ENCODE data around the gene MRPS21.

MRPS21 gene

DNA sequence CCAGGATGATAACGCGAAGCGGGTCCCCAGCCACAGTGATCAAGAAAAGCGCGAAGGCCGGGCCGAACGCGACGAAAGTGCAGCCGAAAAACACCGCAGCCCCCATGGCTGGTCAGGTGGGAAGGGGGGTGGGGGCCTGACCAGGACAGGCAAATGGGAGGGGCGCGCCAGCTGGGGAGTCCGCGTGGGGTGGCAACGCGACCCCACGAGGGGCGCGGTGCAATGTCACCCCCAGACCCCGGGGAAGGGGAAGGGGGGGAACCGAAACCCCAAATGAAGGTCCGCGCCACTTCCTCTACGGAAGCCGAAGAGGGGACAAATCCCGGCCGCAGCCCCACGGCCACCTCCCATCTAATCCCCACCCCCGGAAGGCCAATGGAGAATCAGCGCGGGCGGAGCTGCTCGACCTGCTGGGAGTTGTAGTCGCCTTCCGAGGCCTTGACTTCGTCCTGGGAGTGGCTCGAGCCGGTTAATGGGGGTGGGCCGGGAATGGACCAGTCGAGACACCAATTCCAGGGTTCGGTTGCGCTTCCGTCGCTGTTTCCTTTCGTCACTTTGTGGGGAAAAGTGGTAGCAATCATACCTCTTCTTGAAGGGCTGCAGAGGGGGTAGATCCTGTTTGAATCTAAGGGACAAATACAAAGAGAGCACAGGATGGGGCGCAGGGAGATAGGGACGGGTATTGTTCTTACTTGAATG, 24.8 kb upstream of the MRPS21 start, which contains the start of gene APH1A:
Gene APH1A, minus strand, starts transcription at position 312 of the 699 bp plus-strand sequence. Its CDS starts 206 bp downstream, at position 106.
- TF ChIP-seq, protein P1, sequence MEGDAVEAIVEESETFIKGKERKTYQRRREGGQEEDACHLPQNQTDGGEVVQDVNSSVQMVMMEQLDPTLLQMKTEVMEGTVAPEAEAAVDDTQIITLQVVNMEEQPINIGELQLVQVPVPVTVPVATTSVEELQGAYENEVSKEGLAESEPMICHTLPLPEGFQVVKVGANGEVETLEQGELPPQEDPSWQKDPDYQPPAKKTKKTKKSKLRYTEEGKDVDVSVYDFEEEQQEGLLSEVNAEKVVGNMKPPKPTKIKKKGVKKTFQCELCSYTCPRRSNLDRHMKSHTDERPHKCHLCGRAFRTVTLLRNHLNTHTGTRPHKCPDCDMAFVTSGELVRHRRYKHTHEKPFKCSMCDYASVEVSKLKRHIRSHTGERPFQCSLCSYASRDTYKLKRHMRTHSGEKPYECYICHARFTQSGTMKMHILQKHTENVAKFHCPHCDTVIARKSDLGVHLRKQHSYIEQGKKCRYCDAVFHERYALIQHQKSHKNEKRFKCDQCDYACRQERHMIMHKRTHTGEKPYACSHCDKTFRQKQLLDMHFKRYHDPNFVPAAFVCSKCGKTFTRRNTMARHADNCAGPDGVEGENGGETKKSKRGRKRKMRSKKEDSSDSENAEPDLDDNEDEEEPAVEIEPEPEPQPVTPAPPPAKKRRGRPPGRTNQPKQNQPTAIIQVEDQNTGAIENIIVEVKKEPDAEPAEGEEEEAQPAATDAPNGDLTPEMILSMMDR (IDR thresholded peaks at IDR 0.05; ENCODE audit: insufficient read depth, missing control alignments) = no peak
- peak; percentile 100 for DNase-seq (ENCODE audit: insufficient read length, low spot score)
- FAIRE-seq = no peak

GRCh38 chr1:150269451-150269850, 24.2 kb upstream of the MRPS21 start:
- FAIRE-seq (no peak), DNase-seq (ENCODE audit: insufficient read length, low spot score) (no peak)
- TF ChIP-seq, protein P1 (IDR thresholded peaks at IDR 0.05; ENCODE audit: insufficient read depth, missing control alignments) = no peak

DNA sequence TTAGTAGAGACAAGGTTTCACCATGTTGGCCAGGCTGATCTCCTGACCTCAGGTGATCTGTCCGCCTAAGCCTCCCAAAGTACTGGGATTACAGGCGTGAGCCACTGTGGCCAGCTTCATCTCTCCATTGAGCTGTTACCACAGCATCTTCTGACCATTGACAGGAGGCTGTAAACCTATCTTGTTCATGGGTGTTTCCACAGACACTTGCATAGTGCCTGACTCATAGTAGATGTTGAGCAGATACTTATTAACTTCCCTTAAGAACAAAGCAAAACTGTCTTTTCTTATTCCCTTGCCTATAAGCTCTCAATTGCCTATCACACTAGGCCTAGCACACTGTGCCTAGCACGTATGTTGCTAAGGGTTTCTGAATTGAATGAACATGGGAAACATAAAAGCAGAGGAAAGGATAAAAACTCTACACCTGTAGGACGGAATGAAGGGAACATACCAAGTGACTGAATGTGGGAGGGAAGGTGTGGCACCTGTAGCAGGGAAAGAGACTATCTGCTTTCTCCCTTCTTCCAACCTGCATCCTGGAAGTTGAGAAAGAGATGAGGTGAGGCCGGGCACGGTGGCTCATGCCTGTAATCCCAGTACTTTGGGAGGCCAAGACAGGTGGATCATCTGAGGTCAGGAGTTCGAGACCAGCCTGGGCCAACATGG, 22.2 kb upstream of the MRPS21 start:
- TF ChIP-seq, protein P1 (IDR thresholded peaks at IDR 0.05; ENCODE audit: insufficient read depth, missing control alignments) = no peak
- no peak for DNase-seq (ENCODE audit: insufficient read length, low spot score)
- FAIRE-seq = no peak

DNA sequence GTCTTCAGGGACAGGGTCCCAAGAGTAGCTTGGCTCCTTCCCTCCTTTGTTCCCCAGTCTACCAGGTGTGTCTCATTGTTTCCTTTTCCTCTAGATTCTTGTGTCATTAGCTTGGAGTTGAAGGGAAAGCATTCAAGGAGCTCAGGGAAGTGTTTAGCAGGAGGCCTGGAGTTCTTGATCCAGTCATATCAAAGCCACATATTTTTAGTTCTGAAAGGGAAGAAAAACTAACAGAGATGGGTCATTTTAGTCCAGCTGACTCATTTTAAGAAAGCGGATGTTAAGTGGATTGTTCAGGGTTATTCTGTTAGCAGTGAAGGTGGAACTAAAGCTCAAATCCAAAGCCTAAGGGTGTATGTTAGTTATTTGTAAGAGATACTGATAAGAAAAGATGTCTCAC, 20.4 kb upstream of the MRPS21 start:
- FAIRE-seq = no peak
- no peak for DNase-seq (ENCODE audit: insufficient read length, low spot score)
- TF ChIP-seq, protein P1 (IDR thresholded peaks at IDR 0.05; ENCODE audit: insufficient read depth, missing control alignments) = no peak

- DNase-seq (ENCODE audit: insufficient read length, low spot score) (no peak), FAIRE-seq (no peak)
- TF ChIP-seq, protein P1 (IDR thresholded peaks at IDR 0.05; ENCODE audit: insufficient read depth, missing control alignments) = no peak
Observed at GRCh38 chr1:150280138-150280707, 13.4 kb upstream of the MRPS21 start.

DNA sequence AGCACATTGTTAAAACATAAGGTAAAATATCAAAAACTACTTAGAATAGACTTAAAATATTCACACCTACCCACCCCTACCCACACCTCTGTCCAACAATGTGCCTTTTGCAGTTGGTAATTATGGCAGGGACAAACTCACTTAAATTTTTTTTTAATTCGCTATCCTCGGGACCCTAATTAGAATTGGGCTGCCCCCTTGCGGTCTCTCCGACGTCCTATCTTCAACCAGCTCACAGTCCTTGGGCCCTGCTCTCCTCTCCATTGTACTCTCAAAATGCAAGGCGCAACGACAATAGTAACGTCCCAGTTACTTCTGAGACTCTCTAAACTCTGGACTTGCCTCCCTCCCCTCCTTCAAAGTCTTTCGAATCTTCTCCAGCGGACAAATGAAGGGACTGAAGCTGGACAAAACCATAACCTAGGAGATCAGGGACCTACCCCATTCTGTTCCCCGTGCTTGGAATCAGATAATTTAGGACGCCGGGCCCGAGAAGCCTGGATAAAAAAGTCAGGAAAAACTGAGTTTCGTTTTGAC, 12.4 kb upstream of the MRPS21 start:
- DNase-seq (ENCODE audit: insufficient read length, low spot score) (no peak), FAIRE-seq (no peak)
- TF ChIP-seq, protein P1 (IDR thresholded peaks at IDR 0.05; ENCODE audit: insufficient read depth, missing control alignments) = peak; percentile 81

Measured in D721Med (cell line).